Activated CD8-positive, alpha-beta memory T cell treated with anti-CD3 and anti-CD28 coated beads for 4 hours (primary cell): Measurements from ENCODE around the gene MACROD2.

Source experiments
- DNase-seq, 2 donors: peaks; one replicate each; pipeline ENCODE4 v3.0.0-alpha.2; 2020; ENCODE audit warnings: low read depth in 2 of 2

Gene MACROD2

DNA sequence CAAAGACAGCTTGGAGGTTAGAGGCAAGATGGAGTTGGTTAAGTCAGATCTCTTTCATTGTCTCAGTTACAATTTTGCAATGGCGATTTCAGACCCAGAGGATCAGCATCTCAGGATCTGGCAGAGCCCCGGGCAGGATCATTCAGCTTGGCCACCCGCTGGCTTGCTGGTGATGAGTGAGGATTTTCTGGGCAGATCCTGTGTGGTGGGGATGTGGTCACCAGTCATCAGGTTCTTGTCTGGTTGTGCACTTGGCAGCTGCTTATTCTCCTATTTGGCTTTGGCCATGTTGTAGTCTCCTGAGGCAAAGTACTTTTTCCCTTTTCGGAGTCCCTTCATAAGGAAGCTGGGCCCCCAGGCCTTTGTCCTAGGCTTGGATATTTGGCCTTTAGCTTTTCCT is 1624.0 kb downstream of the MACROD2 start:
- DNase-seq, result no peak

DNA sequence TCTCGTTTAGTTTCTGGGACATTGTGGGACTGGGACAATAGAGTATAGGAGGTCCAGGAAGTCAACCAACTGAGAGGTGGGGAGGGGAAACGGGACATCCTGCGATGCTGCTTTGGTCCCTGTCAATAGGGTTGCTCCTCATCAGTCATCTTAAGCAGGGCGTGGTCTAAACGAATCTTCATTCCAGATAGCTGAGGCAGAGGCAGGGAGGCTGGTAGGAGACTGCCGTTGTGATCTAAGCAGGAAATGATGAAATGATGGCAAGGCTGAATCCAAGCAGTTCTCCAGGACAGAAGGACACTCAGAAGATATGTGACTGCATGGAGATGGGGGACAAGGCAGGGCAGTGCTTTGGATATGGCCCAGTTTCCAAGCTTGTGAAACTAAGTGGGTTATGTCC is 1624.5 kb downstream of the MACROD2 start:
- DNase-seq, result no peak

DNA sequence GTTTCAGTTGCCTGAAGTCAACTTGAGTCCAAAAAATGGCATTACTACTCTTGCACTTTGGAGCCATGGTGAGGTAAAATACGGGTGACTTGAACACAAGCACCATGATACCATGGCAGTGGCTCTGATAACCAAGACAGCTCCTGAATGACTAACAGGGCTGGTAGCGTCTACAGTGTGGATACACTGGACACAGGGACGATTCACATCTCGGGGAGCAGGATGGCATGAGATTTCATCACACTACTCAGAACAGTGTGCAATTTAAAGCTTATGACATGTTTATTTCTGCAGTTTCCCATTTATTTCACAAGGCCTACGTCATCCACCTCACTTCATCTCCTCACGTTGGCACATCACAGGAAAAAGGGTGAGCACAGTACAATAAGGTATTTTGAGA is 1627.1 kb downstream of the MACROD2 start:
- DNase-seq, result no peak

DNA sequence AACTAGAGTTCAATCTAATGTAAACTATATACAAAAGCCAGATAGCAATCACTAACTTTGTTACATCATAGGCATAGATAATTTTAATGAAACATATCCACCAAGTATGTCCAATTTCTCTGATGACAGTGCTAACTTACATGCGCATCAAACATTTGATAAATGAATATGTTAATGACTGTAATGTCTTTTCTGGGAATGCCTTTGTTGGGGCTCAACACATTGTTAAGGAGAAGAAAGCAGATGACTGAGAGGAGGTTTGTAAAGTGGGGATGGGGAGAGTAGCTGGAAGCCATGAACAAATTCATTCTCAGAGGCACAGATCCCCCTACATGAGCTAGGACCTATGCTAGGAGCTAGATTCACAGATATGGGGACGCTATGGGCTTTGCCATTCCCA is 1627.9 kb downstream of the MACROD2 start:
- no peak for DNase-seq

DNA sequence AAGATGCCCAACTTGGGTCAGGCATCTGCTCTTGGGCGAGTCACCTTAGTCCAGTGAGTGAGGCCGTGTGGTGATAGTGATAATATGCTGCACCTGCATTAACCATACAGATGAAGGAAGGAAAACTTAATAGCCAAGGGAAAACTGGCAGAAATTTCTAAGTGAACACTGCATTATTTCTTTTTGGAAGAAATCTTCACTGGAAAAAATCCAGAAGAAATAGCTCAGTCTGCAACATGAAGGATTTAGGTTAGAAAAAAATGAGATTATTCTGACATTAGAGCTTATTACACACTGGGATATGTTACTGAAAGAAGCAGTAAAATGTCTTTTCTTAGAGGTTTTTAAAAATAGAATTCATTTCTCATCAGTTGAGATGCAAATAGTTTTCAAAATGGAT is 1630.7 kb downstream of the MACROD2 start:
- no peak for DNase-seq

DNA sequence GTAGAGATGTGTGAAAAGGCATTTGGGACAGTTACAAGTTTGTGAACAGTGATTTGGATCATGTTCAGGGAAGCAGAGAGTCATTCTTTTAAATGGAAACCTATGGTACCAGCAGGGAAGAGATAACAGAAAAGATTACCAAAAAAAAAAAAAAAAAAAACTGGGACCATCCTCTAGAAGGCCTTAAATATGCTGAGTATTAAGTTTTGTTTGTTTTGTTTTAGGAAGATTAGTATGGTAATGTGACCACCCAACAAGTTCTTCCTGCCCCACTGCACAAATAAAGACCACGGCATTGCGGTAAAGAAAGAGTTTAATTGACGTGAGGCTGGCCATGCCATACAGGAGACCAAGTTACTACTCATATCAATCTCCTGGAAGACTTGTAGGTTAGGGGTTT is 1631.8 kb downstream of the MACROD2 start:
- DNase-seq, result no peak

DNA sequence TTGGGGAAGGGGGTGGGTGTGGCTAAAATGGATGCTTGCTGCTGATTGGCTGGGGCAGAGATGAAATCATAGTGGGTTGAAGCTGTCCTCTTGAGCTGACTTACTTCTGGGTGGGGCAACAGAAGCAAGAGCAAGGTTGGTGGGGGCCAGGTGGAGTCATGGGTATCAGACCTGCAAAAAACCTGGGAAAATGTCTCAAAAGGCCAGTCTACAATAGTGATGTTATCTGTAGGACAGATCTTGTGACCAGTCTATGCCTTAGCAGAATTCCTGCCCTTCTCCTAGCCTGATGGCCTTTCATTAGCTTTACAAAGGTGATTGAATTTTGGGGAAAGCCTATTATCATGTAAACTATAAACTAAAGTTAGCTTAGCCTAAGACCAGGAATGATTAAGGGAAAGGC is 1632.2 kb downstream of the MACROD2 start:
- DNase-seq, result no peak

DNA sequence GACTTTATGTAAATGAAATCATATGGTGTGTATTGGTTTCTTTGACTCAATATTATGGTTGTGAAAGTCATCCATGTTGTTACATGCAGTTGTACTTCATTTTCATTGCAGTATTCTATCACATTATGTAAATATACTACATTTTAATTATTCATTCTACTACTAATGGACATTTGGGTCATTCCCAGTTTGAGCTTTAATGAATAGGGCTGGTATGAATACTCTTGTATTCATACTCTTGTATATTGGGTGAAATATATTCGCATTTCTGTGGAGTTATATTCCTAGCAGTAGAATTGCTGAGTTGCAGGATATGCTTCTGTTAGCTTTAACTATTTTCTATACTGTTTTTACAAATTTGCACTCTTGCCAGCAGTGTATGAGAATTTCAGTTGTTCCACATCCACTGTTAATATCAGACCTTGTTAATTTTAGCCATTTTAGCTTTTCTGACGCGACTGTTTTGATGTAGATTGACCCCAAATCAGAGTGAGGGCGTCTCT is 1633.6 kb downstream of the MACROD2 start:
- DNase-seq, result no peak

DNA sequence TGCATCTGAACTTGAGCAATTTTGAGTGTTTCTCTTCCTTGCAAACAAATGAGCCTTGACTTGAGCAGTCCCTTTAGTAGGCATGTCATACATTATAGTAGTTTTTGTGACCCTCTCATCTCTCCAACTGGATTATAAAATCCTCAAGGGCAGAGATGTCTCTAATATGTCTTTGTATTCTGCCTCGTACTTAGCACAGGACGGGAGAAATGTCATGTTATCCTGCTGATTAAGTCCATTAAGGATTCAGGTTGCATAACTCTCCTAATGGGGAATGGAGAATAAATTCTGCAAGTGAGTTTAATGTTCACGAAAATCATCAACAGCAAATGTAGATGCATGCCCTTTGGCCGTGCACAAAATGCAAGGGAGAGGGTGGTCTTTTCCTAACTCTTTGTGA is 1635.0 kb downstream of the MACROD2 start:
- DNase-seq, result no peak

DNA sequence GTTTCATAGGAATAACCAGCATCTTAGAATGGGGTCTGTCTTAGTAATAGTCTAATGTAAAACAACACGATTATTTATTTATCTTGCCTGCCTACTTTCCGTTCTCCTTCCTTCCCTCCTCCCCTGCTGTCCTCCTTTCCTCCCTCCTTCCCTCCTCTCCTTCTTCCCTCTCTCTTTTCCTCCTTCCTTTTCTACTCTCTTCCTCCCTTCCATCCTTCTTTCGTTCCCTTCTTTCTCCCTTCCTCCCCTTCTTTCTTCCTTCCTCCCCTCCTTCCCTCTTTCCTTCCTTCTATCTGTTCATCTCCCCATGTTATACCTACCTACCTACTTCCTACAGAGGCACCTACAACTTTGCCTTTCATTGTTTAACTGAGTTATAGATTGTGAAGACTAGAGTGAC is 1637.4 kb downstream of the MACROD2 start:
- DNase-seq, result no peak

DNA sequence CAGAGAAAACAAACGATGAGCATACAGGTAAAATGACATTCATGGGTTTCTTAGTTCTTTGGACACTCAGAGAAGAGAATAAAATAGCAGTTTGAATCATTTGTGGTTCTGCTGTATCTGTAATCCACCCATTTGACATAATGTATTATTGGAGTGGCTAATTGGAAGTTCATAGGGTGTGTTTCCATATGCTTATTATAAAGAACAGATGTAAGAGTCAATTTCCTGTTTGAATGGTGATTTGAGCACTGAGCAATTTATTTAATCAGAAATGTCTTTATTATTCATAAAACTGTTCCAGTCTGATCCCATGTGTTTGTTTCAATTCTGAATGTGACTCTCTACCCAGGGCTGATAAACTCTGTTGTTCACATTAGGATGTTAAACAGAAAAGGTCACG is 1638.8 kb downstream of the MACROD2 start:
- no peak for DNase-seq

DNA sequence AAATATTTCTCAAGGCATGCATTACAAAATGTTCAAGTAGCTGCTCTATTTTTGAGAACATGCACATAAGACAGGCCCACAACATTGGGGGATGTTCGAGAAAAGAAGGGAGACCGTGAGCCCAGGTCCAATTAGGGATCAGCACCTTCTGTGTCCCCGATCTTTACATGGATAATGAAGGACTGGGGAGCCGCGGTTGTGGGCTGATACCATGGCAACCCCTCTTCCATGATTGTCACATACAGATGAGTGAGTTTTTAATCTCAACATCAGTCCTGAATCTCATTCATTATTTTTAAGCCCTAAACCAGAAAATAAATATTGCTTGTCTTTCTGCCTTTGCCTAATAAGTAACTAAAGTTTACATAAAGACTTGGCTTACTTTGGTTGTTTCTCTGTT is 1642.2 kb downstream of the MACROD2 start:
- DNase-seq, result no peak

DNA sequence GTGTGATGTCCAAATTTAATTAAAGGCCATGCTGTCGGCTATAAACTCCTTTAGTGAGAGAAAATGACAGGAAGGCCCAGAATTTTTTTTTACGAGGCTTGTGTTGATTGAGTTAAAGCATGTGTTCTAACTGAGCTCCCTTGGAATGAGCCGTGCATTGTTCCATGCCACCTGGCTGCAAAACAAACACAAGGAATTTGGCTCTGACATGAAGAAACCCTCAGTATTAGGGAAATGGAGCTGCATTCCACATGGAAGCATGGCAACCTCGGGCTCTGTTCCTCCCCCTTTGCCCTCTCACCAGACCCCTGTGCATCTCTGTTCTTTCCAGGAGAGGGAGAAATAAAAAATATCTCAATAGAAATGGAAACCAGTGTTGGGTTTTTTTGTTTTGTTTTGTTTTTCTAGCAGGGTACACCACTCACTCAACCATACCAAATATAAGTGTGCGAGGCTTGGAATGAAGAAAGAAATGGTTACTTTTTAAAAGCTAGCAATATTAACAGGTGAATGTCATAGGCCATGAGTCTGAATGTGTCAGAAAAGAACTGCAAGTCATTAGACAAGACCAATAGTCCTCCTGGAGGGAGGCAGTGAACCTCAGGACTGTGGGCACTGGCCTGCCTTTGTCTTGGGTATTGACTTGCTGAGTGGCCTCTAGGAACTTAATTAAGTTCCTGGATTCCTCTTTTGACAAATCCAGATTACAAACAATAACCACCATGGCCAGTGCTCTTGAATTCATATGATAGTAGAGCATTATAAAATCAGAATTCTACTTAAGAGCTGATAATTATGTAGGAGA is 1642.8 kb downstream of the MACROD2 start:
- DNase-seq, result no peak

DNA sequence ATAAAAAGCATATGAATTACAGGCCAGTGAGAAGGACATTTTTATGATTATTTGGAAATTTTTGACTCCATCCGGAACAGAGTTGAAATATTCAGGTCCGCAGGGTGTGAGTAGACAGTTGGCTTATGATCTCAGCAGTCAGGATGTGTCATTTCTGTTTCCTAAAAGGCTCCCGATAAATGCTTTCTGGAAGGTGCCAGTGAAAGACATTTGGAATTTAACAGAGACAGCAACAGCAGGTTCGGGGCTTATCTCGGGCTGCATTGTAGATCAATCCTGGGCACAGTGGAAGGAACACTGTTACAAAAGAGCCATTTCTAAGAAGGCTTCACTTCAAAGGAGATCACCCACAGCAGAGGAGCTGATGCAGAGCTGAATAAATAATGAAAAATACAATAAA is 1643.5 kb downstream of the MACROD2 start:
- DNase-seq, result no peak

DNA sequence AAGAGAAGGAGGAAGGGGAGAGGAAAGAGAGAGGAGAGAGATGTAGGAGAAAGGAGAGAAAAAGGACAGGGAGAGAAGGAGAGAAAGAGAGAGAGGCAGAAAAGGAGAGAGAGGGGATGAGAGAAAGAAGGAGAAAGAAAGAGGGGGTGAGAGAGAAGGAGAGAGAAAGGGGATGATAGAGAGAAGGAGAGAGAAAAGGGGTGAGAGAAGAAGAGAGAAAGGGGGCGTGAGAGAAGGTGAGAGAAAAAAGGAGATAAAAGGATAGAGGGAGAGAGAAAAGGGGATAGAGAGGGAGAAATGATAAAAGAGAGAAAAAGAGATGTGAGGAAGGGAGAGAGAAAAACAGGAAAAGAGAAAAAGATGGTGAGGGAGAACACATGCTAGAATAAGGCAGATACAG is 1644.5 kb downstream of the MACROD2 start:
- DNase-seq, result no peak

DNA sequence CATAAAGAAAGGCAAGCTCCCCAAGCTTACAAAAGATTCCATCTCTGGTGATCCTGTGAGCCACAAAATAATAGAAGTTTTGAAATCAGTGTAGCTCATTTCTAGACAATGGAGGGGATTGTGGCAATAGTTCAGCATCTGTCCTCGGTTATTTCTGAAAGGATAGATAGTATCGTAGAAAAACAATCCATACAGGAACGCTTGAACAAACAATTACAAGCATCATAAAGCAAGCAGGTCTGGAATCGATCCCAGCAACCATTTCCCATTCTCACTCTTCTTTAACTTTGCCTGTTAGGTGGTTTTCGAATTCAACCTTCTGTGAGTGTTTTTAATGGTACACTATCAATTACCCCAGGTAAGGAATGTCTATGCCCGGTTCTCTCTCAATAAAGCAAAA is 1646.8 kb downstream of the MACROD2 start:
- no peak for DNase-seq

DNA sequence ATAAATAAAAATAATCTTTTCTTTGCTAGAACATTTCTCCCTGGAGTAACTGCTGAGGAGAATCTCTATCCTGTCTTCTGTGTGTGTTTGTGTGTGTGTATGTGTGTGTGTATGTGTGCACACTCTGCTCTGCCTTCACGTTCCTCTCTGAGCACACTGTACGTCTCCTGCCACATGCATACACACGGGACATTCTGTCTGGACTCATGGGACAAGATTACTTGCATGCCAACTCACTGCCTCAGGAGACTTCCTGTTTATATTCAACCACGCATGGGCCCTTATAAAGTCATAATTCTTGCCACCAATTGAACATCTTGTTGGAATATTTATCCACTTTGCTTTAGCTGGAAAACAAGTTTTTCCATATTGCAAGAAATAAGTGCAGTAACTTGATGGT is 1647.4 kb downstream of the MACROD2 start:
- DNase-seq, result no peak

DNA sequence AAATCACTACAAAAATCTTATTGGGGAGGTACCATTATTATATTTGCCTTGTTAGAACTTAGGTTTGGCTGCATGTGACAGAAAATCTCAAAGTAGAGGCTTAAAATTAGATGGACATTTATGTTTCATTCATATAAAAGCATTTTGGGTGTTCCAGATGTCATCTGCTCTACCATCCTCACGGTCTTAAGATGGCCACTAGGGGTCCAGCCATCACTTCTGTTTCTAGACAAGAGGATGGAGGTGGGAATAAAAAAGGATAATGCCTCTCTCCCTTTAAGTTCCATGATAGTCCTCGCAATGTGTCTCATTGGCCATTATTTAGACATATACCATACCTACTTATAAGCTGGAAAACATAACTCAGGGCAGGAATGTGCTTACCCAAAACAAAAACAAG is 1648.4 kb downstream of the MACROD2 start:
- no peak for DNase-seq

DNA sequence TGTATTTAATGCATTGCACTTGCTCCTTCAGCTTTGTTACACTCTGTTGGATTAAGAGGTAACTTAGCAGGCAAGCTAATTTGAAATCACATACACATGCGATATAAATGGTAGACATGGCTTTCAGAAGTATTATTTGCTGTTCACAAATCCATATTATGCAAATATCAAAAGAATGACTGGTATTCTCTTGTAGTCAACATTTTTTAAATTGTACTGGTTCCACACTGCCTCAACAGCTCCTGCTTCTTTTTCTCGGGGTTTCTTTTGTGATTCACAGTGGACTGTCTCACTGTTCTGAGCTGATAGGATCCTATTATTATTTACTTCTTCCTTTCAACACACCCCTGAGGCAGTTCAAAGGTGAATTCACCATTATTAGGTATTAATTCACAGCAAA is 1650.5 kb downstream of the MACROD2 start:
- DNase-seq, result no peak

DNA sequence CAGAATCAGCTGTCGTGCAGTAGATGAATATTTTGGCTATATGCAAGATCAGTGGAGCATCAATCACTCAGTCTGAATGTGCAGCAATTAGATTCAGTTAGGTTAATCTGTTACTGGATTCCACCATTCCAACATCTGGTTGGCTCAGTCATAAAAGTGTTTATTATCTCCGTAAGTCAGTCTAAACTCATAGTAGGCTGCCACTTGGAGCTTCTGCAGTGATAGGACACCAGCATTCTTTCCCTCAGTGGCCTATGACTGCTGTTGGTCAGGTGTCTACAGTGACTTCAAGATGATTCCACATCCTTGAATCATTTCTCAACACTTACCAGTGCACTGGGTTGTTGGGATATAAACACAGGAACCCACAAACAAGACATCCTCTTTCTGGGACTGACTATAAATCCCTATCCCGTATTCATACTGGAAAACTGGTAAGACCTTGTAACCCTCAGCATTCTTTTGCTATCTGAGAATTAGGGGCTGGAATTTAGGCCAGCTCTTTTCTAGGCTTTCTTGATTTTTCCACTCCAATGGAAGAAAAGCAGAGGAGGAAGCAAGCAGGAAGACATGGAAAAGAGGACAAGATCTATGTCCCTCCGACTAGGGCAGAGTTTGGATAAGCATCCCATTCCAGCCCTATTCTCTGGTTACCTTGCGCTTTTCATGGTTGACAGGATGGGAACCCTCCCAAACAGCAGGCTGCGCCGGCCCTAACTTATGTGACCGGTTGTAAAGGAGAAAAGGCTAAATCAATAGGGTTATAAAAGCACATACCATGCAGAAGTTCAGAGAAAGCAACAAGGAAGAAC is 1658.3 kb downstream of the MACROD2 start:
- DNase-seq, result no peak

DNA sequence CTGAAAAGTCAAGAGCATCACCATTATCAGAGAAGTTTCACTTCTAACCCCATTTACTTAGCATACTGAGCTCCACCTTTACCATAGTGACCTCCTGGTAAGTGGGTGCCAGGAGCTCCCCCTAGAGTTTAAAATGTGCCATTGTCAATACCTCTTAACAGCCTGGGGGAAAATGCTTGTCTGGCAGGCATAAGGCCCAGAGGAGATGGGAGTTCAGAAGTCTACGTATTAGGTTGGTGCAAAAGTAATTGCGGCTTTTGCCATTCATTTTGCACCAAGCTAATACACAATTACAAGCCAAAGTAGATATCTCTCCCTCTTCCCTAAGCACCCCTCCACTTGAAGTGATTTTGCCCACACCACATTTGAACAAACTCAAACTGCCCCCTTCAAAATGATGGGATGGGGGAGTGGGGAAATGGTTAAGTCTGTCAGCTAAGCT is 1658.9 kb downstream of the MACROD2 start:
- DNase-seq, result no peak

DNA sequence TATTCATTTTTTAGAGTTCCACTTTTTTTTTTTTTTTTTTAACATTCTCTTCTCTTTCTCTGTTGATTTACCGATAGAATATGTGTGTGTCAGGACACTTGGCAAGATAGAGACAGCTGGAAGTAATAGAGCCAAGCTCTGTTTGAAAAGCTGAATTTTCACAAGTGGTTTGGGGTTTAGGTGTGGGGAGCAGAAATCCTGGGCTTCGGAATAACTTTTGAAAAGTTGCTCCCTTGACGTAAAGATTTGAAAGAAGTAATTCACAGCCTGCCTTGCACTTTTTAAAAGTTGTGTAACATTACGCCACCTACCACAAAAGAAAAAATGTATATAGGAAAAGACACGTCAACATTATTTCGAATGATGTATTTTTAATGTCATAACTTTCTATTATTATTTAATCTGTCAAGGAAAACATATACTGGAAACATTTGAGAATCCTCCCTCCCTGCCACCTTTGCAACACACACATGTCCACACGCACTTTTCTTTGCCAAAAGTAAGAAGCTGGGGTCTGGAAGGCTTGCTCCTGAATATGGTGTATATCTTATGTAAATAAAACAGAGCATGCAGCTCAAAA is 1660.1 kb downstream of the MACROD2 start:
- no peak for DNase-seq

DNA sequence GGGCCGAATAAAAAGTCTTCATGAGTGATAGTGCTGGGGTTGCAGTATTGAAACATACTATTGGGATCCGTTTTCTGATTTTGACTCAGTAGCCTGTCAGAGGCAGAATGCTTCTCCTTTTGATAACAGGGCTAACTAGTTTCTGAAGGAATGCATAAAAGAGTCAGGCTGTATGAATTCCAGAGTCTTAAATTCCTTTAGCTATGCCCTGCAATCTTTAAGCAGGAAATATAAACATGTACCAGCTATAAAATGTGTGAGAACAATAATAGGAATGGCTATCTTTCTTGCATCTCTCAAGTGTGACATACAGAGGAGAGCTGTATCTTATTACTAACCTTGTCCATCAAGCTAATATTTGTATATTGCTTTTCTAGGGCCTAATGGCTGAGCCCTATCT is 1660.8 kb downstream of the MACROD2 start:
- no peak for DNase-seq
